ENCODE data around the gene RPTN.

DNA sequence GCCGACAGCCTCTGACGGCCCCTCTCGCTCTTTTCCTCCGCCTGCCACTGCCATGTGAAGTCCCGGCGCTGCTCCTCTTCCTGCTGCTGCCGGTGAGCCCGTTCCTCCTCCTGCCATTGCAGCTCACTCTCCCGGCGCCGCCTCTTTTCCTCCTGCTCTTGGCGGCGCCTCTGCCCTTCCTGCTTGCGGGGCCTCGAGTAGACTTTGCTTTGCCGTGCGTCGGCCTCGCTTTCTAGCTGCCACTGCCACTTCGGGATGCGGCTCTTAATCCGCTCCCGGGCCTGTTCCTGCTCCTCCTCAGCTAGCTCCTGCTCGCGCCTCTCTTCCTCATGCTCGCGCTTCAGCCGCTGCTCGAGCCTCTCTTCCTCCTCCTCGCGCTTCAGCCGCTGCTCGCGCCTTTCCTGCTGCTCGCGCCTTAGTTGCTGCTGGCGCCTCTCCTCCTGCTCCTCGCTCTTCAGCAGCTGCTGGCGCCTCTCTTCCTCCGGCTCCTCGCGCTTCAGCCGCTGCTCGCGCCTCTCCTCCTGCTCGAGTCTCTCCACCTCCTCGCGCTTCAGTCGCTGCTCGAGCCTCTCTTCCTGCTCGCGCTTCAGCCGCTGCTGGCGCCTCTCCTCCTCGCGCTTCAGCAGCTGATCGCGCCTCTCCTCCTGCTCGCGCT lies 48.0 kb downstream of the RPTN start:
- TF ChIP-seq, protein P1, sequence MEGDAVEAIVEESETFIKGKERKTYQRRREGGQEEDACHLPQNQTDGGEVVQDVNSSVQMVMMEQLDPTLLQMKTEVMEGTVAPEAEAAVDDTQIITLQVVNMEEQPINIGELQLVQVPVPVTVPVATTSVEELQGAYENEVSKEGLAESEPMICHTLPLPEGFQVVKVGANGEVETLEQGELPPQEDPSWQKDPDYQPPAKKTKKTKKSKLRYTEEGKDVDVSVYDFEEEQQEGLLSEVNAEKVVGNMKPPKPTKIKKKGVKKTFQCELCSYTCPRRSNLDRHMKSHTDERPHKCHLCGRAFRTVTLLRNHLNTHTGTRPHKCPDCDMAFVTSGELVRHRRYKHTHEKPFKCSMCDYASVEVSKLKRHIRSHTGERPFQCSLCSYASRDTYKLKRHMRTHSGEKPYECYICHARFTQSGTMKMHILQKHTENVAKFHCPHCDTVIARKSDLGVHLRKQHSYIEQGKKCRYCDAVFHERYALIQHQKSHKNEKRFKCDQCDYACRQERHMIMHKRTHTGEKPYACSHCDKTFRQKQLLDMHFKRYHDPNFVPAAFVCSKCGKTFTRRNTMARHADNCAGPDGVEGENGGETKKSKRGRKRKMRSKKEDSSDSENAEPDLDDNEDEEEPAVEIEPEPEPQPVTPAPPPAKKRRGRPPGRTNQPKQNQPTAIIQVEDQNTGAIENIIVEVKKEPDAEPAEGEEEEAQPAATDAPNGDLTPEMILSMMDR (IDR thresholded peaks at IDR 0.05): no peak
- no peak for TF ChIP-seq ZFX (IDR thresholded peaks at IDR 0.05; ENCODE audit: borderline replicate concordance)

Measured in 22Rv1 (cell line).